ENCODE results near the gene TPSB2. TPM values are rescaled to one million over a fixed set of nuclear protein-coding genes. Genes with fewer than 3 reads are reported as not detected.

Gene TPSB2
- total RNA-seq, 2 donors from 2014 or later: 39.1 to 92.9 TPM

GRCh38 chr16:1208239-1208830 is 21.6 kb downstream of the TPSB2 start:
- Histone ChIP-seq H3K9me3 (no peaks in the 10 kb centered on the region), H3K4me1 (no peaks in the 10 kb centered on the region), H3K36me3 (no peaks in the 10 kb centered on the region), H3K4me3 (no peak overlapping the region), H3K9ac (ENCODE audit: low read depth in 2 of 2, low read length in 2 of 2) (no peak overlapping the region), H3K27me3 (no peaks in the 10 kb centered on the region), H3K27ac (no peak overlapping the region)
- TF ChIP-seq CTCF (IDR thresholded peaks at IDR 0.05): no peak
- no peak for DNase-seq
- intact Hi-C loops (cut with DNase I): no loop called here

- Histone ChIP-seq H3K4me1 (no peaks in the 10 kb centered on the region), H3K36me3 (no peaks in the 10 kb centered on the region), H3K9me3 (no peaks in the 10 kb centered on the region), H3K4me3 (no peak overlapping the region), H3K27ac (no peak overlapping the region), H3K27me3 (no peaks in the 10 kb centered on the region), H3K9ac (ENCODE audit: low read depth in 2 of 2, low read length in 2 of 2) (no peak overlapping the region)
- TF ChIP-seq CTCF (IDR thresholded peaks at IDR 0.05): no peak
- no peak for DNase-seq
- intact Hi-C loops (cut with DNase I): no loop called here
Measured at GRCh38 chr16:1206786-1207185, 23.2 kb downstream of the TPSB2 start.

- intact Hi-C loops (cut with DNase I): no loop called here
- DNase-seq: no peak
- Histone ChIP-seq H3K27ac (no peak overlapping the region), H3K4me1 (no peaks in the 10 kb centered on the region), H3K9me3 (no peaks in the 10 kb centered on the region), H3K36me3 (no peaks in the 10 kb centered on the region), H3K4me3 (no peak overlapping the region), H3K27me3 (no peaks in the 10 kb centered on the region), H3K9ac (ENCODE audit: low read depth in 2 of 2, low read length in 2 of 2) (no peak overlapping the region)
- TF ChIP-seq CTCF (IDR thresholded peaks at IDR 0.05): no peak
Measured at GRCh38 chr16:1206326-1206725, 23.7 kb downstream of the TPSB2 start.

GRCh38 chr16:1204933-1205332 is 25.1 kb downstream of the TPSB2 start:
- Histone ChIP-seq H3K36me3 (no peaks in the 10 kb centered on the region), H3K9me3 (no peaks in the 10 kb centered on the region), H3K27ac (no peak overlapping the region), H3K4me1 (no peaks in the 10 kb centered on the region), H3K9ac (ENCODE audit: low read depth in 2 of 2, low read length in 2 of 2) (no peak overlapping the region), H3K27me3 (no peaks in the 10 kb centered on the region), H3K4me3 (no peak overlapping the region)
- DNase-seq: no peak
- TF ChIP-seq CTCF (IDR thresholded peaks at IDR 0.05): no peak
- intact Hi-C loops (cut with DNase I): no loop called here

- H3K36me3 ChIP-seq: no peaks in the 10 kb centered on the region
- H3K4me1 ChIP-seq: no peaks in the 10 kb centered on the region
- H3K4me3 ChIP-seq: no peak overlapping the region
- no peak overlapping the region for H3K27ac ChIP-seq
- intact Hi-C loops (cut with DNase I): no loop called here
- no peak overlapping the region for H3K9ac ChIP-seq (ENCODE audit: low read depth in 2 of 2, low read length in 2 of 2)
- TF ChIP-seq CTCF (IDR thresholded peaks at IDR 0.05): no peak
- no peak for DNase-seq
- H3K9me3 ChIP-seq: no peaks in the 10 kb centered on the region
- H3K27me3 ChIP-seq: no peaks in the 10 kb centered on the region
Measured at GRCh38 chr16:1202274-1202673, 27.7 kb downstream of the TPSB2 start.
